GM18909 (cell line): ENCODE data around the gene MLLT3.

ENCODE experiments used
- ATAC-seq: cut with Tn5 transposase; IDR thresholded peaks from one replicate; pipeline ENCODE4 v1.9.1; 2021; ENCODE audit warnings: mild to moderate bottlenecking; ENCODE audit not compliant: unreplicated experiment, poor library complexity

Gene MLLT3

DNA sequence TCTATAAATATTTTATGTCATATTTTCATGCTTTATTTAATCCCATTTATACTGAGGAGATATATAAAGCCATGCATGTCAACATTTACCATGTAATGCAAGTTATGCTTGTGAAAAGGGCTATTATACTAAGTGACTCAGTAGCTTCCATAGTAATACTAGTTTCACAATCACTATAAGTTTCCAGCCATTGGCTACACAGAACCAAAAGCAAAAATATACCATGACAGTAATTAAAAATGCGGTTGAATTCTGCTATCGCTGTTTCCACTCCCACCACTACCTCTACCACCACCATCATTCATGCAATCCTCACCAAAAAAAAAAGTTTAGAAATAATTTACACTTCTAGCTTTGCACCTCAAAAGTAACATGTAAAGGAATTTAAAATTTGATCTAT lies 60.2 kb downstream of the MLLT3 start:
- peak; percentile 43 for ATAC-seq

DNA sequence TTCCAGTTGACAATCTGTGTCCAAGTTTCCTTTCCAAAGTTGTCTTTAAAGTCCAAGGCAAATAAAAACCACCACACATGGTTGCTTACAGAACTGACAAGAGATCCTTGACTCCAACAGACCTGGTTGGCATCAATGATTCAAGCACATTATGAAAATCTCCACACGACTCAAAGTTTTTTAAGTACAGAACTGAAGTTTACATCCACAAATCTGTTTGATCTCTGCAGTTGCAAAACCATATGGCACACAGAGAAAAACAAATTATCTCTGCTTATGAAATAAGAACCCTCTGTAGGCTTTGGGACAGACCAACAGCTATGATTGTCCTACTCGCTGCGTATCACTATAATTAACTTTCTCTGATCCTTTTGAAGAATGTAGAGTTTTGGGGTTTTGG lies 60.8 kb downstream of the MLLT3 start:
- no peak for ATAC-seq

GRCh38 chr9:20559231-20559890 lies 62.9 kb downstream of the MLLT3 start:
- ATAC-seq: no peak

- no peak for ATAC-seq
Observed at GRCh38 chr9:20558566-20559016, 63.7 kb downstream of the MLLT3 start.

DNA sequence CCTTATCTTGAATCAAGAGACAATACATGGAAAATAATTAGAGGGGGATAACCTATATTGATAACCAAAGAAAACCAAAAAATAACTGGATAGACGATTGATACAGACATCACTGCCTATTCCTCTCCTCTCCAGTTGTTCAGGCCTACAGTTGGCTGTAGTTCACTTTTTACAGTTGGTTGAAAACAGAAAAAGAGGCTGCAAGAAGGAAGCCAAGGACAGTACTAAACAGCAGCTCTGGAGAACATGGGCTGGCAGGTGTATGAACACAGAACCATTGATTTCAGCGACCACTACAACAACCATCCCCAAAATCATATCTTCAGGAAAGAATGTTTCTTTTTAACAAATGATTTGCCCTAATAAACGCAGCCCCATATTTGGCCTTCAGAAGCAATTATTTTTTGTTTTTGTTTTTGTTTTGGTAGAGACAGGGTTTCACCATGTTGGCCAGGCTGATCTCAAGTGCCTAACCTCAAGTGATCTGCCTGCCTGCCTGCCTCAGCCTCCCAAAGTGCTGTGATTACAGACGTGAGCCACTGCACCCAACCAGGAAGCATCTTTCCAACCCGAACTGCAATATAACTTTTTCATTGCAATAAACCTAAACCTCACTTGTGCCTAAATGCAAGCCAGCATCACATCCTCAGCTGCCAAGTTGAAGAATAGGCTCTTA lies 64.3 kb downstream of the MLLT3 start:
- no peak for ATAC-seq

DNA sequence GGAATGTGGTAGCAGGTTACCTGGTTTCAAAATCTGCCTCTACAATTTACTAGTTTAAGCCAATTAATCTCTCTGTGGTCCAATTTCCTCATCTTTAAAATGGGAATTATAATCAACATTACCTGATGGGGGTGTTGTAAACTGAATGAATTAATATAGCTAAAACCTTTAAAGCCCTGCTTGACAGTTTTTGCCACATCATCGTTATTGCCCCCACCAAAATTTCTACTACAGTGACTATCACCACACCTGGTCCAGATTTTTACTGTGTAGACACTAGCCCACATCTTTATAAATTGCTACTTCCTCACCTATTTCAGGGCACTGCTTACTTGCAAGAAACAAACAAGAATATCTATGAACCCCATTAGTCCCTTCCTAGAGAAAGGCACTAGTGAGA lies 65.0 kb downstream of the MLLT3 start:
- no peak for ATAC-seq

- peak; percentile 23 for ATAC-seq
Observed at GRCh38 chr9:20553558-20554149, 68.6 kb downstream of the MLLT3 start.

DNA sequence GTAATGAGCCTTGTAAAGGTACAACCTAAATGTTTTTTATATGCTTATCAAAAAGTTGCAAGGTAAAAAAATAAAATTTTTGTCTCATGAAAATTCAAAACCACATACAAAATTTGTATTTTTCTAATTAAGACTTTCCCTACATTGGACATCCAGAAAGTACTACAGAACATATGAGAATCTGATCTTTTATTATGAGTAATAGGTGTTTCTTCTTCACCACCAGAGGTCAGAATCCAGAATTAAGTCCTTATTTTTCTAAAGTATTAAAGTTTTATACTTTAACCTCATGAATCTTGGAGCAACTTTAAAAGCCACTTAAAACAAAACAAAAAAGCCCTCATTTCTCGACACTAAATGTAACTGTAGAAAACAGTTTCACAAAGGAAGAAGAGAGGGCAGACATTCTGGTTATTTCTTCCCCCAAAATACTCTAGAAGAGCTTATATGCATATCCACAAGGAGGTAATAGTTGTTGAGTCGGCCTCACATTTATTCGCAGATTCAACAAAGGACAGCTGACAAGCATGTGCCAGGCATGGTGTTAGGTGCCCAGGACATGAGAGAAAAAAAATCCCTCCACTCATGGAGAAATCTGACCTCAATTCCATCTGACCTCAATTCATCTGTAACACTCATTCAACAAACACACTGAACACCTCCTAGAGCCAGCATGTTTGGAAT lies 69.3 kb downstream of the MLLT3 start:
- ATAC-seq: peak; percentile 33

DNA sequence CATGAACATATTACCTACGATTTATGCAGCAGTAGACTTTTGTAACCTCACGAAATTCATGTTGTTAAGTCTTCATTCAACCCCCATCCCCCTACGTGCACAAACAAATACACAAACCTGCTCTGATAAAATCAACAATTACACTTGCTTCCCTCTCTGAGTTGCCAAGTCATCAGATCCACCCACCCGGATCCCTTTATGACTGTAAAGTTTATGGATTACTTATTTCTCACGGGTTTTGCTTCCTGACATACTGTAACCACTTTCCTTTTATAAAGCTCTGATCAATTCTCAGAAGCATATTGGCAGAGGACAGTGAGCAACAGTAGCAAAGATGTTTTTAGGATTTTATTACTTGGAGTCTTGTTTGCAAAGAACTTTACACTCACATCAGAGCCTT lies 70.5 kb downstream of the MLLT3 start:
- peak; percentile 78 for ATAC-seq

DNA sequence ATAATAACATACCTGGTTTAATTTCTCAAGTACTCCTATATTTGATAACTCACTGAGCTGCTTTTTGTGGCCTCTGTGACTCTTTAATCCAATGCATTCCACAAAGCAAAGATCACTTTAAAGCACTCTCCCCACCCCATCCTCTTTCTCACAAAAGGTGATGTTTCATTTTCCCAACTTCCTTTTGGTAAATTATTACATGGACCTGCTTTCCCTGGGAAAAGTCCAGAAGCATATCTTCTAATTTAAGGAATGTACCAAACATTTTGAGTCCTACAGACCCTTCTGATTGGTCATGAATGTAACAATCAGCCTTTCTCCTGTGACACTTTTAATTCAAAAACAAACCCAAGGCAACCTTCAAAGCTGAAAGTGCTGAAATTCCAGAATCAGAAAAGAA lies 71.1 kb downstream of the MLLT3 start:
- ATAC-seq: no peak

GRCh38 chr9:20550326-20550725 lies 72.0 kb downstream of the MLLT3 start:
- no peak for ATAC-seq

DNA sequence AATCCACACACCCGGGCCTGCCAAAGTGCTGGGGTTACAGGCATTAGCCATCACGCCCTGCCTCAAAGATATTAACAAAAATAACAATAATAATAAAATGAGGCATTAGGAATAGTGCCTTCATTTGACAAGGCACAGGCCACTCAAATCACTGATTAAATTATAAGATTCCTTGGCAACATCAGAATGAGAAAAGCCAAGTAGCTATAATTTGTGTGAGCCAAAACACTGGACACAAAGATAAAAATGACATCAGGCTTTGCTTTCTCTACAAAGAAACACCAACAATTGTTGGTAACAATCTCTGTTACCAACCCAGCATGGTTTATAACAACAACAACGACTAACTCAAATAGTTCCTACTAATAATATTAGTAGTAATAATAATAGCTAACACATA lies 73.2 kb downstream of the MLLT3 start:
- ATAC-seq: no peak

- ATAC-seq: no peak
Observed at GRCh38 chr9:20545023-20545622, 77.2 kb downstream of the MLLT3 start.

DNA sequence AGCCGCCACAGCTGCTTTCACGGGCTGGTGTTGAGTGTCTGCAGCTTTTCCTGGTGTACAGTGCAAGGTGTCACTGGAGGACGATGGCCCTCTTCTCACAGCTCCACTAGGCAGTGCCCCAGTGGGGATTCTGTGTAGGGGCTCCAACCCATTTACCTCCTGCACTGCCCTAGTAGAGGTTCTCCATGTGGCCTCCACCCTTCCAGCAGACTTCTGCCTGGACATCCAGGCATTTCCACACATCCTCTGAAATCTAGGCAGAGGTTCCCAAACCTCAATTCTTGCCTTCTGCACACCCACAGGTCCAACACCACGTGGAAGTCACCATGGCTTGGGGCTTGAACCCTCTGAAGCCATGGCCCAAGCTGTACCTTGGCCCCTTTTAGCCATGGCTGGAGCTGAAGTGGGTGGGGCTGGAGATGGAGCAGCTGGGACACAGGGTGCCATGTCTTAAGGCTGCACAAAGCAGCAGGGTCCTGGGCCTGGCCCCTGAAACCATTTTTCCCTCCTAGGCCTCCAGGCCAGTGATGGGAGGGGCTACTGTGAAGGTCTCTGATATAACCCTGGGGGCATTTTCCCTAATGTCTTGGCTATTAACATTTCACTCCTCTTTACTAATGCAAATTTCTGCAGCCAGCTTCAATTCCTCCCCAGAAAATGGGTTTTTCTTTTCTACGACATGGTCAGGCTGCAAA lies 82.0 kb downstream of the MLLT3 start:
- ATAC-seq: no peak

GRCh38 chr9:20538956-20539355 lies 83.3 kb downstream of the MLLT3 start:
- no peak for ATAC-seq

DNA sequence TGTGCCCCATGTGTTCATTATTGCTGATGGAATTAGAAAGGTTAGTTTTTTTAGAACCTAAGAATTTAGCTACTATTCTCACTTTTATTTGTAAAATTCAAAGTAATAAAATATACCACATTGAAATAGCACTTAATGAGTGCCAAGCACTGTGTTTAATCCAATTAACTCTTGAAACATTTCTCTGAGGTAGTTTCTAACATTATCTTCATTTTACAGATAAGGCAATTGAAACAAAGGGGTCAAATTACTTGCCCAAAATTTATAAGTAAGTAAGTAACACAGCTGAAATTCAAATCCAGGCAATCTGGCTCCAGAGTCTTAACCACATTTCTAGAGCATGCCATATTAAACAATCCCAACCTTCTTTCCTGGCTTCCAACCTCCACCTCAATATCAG lies 84.2 kb downstream of the MLLT3 start:
- ATAC-seq: no peak

GRCh38 chr9:20537294-20537693 lies 85.0 kb downstream of the MLLT3 start:
- no peak for ATAC-seq

GRCh38 chr9:20532584-20532983 lies 89.7 kb downstream of the MLLT3 start:
- ATAC-seq: no peak

DNA sequence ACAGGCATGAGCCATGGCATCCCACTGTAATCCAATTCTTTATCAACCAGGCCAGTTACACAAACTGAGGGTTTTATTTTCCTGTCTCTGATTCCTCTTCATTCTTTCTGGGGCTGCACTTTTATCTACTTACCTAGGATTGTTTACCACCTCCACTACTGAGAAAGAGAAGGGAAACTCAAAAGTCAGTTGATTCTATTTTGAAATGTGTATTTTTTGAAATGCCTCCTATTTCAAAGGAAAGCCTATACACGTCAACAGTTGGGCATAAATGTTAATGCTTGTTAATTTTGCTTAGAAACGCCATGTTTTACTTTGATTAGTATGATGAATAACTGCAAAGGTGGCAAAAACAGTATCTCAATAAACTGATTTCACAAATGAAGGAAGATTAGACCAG lies 92.5 kb downstream of the MLLT3 start:
- no peak for ATAC-seq

DNA sequence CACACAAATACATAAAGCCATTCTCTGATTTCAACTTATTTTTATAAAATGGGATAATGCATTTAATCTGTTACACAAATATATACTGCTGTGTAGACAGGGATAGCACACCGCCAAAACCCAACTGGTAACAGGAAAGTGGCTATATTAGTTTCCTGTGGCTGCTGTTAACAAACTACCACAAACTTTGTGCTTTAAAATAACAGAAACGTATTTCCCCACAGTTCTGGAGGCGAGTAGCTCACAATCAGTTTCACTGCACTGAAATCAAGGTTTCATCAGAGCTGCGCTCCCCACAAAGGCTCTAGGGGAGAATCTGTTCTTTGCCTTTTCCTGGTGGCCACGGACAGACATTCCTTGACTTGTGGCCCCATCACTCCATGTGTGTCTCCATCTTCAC lies 94.0 kb downstream of the MLLT3 start:
- ATAC-seq: no peak
